Pons (tissue), 1 donor: ENCODE results near the gene JAKMIP2.
"Not testable (repeated sequence)": the region's sequence is repeated elsewhere in the genome, so short reads cannot be mapped to it uniquely, and the experiment has no call there.

Experiments
- DNase-seq: peaks from one replicate; pipeline ENCODE4 v3.0.0-alpha.2; 2016; ENCODE audit warnings: low spot score

Gene JAKMIP2

DNA sequence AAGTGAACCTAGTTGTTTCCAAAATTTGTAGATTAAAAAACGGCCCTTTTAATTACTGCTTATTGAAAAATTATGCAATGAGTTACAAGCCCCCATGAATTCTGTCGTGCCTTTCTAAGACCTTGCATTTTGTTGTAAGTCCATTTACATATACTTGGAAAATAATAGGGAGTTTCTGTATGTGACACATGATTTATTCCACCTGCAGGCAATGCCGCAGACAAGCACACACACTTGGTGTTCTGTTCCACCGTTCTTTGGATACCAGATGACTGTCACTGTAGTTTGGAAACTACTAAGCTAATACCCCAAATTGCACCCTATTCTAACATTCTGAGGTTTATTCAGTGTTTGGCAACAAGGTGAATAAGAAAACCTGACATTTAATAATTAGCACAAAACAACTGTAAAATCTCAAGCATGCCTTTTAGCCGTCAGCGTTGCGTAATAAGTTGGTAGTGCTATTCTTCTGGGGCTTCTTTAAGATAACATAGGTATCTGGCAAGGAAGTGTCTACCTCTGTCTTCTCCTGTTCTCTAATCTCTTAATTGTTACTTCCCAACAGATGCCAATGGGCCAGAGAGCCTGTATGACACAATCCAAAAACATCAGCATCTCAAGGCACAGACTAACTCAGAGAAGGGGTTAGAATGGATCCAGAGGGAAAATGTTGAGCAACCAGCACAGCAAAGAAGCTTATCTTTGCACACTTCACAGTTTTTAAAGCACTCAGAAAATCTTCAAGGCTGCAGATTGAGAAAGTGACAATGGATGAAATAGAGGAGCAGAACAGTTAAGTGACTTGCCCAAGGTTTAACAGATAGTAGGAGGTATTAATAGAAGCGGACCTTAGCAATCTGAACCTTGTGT is 224.4 kb downstream of the JAKMIP2 start:
- no peak for DNase-seq

DNA sequence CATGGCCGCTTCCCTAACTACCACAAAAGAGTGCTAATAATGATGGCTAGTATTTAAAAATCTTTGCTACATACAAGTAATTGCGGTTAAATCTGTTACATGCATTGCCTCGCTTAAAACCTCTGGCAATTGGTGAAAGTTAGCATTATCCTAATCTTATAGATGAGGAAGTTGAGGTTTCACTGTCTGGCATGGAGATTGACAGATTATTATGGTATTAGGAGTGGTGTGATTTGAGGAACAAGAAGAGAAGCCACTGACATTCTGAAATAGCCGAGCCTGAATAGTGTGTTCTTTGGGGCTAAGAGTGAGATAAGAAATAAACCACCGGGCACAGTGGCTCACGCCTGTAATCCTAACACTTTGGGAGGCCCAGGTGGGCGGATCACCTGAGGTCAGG is 227.4 kb downstream of the JAKMIP2 start:
- DNase-seq, result no peak

DNA sequence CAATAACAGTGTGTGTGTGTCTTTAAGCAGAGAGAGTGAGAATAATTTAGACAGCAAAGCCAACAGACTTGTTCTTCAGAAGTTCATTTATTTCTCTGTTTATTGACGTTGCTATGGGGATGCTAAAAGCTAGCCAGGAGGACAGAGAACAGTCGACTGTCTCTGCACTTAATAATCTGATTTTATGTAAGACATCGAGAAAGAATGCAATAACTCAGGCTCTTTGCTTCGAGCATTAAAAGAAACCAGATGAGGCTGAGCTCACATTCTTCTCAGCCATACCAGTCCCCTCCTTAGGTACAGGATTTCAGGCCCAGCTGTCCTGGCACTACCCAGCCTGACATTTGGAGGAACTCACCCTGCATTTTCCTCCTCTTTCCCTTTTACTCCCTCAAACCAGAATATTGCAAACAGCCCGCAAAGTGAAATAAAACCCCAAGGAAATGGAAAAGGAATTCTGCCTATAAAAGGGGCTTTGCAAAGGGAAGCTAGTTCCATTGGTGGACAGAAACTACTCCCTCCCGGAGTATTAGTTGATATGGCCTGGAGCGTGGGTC is 228.2 kb downstream of the JAKMIP2 start:
- DNase-seq, result no peak

DNA sequence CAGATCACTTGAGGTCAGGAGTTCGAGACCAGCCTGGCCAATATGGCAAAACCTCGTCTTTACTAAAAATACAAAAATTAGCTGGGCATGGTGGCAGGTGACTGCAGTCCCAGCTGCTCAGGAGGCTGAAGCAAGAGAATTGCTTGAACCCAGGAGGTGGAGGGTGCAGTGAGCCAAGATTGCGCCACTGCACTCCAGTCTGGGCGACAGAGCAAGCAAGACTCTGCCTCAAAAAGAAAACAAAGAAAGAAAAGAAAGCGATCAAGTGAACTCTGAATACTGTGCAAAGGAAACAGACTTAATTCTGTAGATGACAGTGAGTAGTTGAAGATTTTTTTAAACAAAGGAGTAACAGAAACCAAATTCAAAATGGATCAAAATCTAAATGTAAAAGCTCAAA is 228.7 kb downstream of the JAKMIP2 start:
- not testable (repeated sequence) for DNase-seq

DNA sequence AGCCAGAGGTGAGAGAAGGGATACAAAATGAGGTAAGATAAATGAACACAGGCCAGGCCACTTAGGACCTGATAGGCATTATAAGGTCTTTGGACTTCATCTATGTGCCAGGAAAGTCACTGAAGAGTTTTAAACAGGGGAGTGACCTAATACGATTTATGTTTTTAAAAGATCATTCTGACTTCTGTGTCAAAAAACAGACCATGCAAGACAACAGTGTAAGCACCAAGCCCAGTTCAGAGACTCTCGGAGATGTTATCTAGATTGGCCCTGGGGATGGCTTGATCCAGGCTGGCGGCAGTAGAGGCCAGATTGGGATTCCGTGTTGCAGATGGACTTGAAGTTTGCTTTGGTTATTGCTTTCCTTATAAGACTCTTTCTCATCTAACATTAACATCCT is 229.6 kb downstream of the JAKMIP2 start:
- DNase-seq, result no peak

DNA sequence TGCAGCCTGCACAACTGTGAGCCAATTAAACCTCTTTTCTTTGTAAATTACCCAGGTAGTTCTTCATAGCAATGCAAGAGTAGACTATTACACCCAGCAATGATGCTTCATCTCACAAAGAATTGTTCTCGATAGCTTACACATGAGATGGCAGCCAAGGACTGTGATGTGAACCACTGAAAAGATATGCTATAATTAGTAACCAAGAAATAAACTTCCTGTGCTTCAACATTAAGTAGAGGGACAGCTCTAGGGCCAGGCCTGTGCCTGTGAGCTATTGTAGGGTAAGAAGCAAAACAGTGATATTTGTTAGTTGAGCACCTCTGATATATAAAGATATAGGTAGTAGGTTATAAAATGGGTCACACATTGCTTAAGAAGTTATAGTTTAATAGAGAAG is 230.9 kb downstream of the JAKMIP2 start:
- no peak for DNase-seq

DNA sequence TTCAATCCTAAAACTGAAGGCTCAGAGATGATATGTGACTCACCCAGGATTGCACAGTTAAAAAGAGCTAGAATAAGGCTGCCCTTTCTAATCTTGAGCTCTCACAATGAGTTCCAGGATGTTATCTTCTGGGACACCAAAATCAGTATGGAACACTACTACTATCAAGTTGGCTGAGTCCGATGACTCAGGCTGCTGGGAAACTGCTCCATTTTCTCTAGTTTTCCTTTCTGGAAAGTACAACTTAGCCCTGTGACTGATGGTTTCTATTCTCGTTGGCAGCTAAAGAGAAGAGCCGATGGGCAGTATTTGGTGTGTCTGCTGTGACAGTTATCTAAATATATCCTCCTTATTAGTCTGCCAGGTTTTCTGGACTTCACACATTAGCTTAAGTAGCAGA is 234.8 kb downstream of the JAKMIP2 start:
- no peak for DNase-seq

DNA sequence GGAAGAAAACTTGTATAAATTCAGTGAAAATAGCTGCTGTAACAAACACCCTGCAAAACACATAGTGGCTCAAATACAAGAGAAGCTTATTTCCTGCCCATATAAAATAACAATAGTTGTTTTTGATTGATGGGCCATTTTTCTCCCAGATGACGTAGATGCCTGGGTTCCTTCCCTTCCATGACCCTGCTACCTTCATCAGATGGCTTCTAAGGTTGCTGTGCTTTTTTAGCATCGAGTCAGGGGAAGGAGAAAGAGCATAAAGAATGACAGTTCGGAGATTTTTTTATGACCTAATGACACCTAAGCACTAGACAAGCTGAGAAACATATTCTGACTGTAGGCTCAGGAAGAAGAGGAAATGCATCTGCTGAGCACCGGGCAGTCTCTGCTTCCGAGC is 238.0 kb downstream of the JAKMIP2 start:
- no peak for DNase-seq

DNA sequence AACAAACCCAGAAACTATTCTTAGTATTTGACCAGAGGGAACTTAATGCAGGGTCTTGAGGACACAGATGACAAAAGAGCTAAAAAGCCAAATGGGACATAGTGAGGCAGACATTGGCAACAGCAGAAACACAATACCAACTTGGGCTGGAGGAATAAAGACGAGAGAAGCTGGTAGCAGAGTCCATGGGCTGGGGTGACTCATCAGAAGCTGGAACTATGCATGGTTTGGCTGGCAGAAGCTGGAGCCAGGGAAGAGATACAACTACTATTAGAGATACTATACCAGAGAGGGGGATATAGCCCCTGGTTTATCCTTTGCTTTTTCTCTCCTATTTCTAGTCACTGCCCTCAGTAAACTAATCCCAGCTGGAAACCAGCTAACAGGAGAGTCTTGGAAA is 243.5 kb downstream of the JAKMIP2 start:
- no peak for DNase-seq

DNA sequence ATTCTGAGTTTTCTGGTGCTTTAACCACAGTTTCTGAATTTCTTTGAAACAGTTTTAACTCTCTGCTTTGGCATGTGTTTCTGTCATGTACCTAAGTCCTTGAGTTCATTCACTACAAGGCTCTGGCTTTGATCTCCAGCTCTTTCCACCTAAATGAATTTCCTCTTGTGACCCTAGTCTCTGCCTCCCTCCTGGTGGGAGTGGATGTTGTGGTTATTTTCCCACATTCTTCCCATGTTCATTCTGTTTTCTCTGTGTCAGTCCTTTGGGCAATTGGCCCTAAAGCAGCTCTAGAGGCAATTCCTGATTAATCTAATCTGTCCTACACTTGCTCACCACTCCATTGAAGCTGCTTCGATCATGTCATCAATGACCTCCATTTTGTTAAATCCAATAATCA is 244.3 kb downstream of the JAKMIP2 start:
- DNase-seq, result no peak
